B cell (primary cell): ENCODE results near the gene C7orf33. TPM values are rescaled to one million over a fixed set of nuclear protein-coding genes. Genes with fewer than 3 reads are reported as not detected.

Experiments used
- ATAC-seq: fragments of 200-7000 bp; cut with Tn5 transposase; one replicate; pipeline ENCODE4 v1.10.0; 2021; ENCODE audit warnings: low read depth, mild to moderate bottlenecking, moderate number of reproducible peaks, moderate library complexity
- CTCF ChIA-PET: fragments of 350-600 bp; sonication (Branson Sonifier 250); formaldehyde crosslinking; loops from one replicate; lab custom pipeline; 2021; ENCODE audit warnings: antibody characterized with exemption, inconsistent platforms; lab: Charles Lee
- POLR2A ChIA-PET: fragments of 350-600 bp; sonication (Branson Sonifier 250); formaldehyde crosslinking; loops from one replicate; lab custom pipeline; 2021; ENCODE audit warnings: antibody characterized with exemption; lab: Charles Lee
- DNase-seq: peaks from one replicate; pipeline ENCODE4 v3.0.0; 2013
- H2AFZ ChIP-seq: 2 replicates; pipeline ENCODE4 v1.6.1; 2012; ENCODE audit warnings: mild to moderate bottlenecking, low read depth, low read length; ENCODE audit not compliant: insufficient read depth, poor library complexity, severe bottlenecking
- H3K27ac ChIP-seq, 2 donors: 1 replicate in 1 of 2; 2 replicates in 1 of 2; pipeline ENCODE4 v1.5.1; 2012 to 2013; ENCODE audit warnings: low read length in 2 of 2, mild to moderate bottlenecking in 2 of 2, moderate library complexity in 1 of 2
- H3K27me3 ChIP-seq, 4 experiments: fragments of 200-600 bp in 1 of 4; sonication (generic) in 1 of 4; replicated peaks in 1 of 4; 1 replicate in 2 of 4; 2 replicates in 2 of 4; pipeline versions ENCODE4 v1.6.1 to v1.7.0; 2013 to 2016; ENCODE audit warnings: low read length in 3 of 4, mild to moderate bottlenecking in 2 of 4, mixed read lengths in 1 of 4, moderate library complexity in 1 of 4; ENCODE audit not compliant: insufficient read depth in 4 of 4, control insufficient read depth in 3 of 4; ENCODE audit errors: control extremely low read depth in 1 of 4
- H3K36me3 ChIP-seq, 2 experiments: replicated peaks in 1 of 2; 1 replicate in 1 of 2; 2 replicates in 1 of 2; pipeline versions ENCODE4 v1.6.1 to v1.7.1; 2013; ENCODE audit warnings: low read length in 1 of 2; ENCODE audit not compliant: insufficient read depth in 2 of 2, control insufficient read depth in 1 of 2; ENCODE audit errors: control extremely low read depth in 1 of 2, extremely low read depth in 1 of 2
- H3K4me1 ChIP-seq, 2 donors: fragments of 200-600 bp in 1 of 2; sonication (generic) in 1 of 2; 1 replicate in 1 of 2; 2 replicates in 1 of 2; pipeline versions ENCODE4 v1.5.1 to v1.6.1; 2013 to 2017; ENCODE audit warnings: low read length in 2 of 2; ENCODE audit not compliant: control insufficient read depth in 2 of 2, insufficient read depth in 2 of 2
- H3K4me2 ChIP-seq: replicated peaks from 2 replicates; pipeline ENCODE3; 2012; ENCODE audit warnings: mild to moderate bottlenecking, low read depth, low read length; ENCODE audit not compliant: poor library complexity, severe bottlenecking
- H3K4me3 ChIP-seq, 5 experiments: fragments of 200-600 bp in 1 of 5; sonication (generic) in 1 of 5; 1 replicate in 3 of 5; 2 replicates in 2 of 5; pipeline versions ENCODE4 v1.5.1 to v1.7.0; 2011 to 2016; ENCODE audit warnings: low read length in 4 of 5, mild to moderate bottlenecking in 4 of 5, low read depth in 2 of 5, control low read depth in 1 of 5, moderate library complexity in 1 of 5; ENCODE audit not compliant: insufficient read depth in 1 of 5; ENCODE audit errors: control extremely low read depth in 1 of 5, extremely low read depth in 1 of 5
- H3K79me2 ChIP-seq: fragments of 200-600 bp; sonication (generic); one replicate; pipeline ENCODE4 v1.6.0; 2016; ENCODE audit warnings: low read length; ENCODE audit not compliant: control insufficient read depth, insufficient read depth
- H3K9ac ChIP-seq: fragments of 200-600 bp; sonication (generic); 2 replicates; pipeline ENCODE4 v1.6.1; 2017; ENCODE audit warnings: mild to moderate bottlenecking, low read length, moderate library complexity
- H3K9me3 ChIP-seq, 3 donors: one replicate each; pipeline versions ENCODE4 v1.6.1 to v1.7.1; 2013; ENCODE audit warnings: low read length in 2 of 3; ENCODE audit not compliant: control insufficient read depth in 2 of 3, insufficient read depth in 1 of 3; ENCODE audit errors: control extremely low read depth in 1 of 3
- H4K20me1 ChIP-seq: 2 replicates; pipeline ENCODE4 v1.6.0; 2012; ENCODE audit warnings: mild to moderate bottlenecking, low read length; ENCODE audit not compliant: insufficient read depth, control insufficient read depth, poor library complexity, severe bottlenecking
- H3K27ac Mint-ChIP-seq: one replicate; pipeline ENCODE4 v1.8.0; 2021; ENCODE audit warnings: mixed read lengths
- H3K27me3 Mint-ChIP-seq: one replicate; pipeline ENCODE4 v1.8.0; 2021; ENCODE audit warnings: mixed read lengths
- H3K4me1 Mint-ChIP-seq: one replicate; pipeline ENCODE4 v1.8.0; 2021; ENCODE audit warnings: mixed read lengths
- H3K4me3 Mint-ChIP-seq: one replicate; pipeline ENCODE4 v1.8.0; 2021; ENCODE audit warnings: mixed read lengths
- H3K9me3 Mint-ChIP-seq: one replicate; pipeline ENCODE4 v1.8.0; 2022; ENCODE audit warnings: mixed read lengths; ENCODE audit not compliant: insufficient read depth
- CTCF ChIP-seq: fragments of 200-600 bp; IDR thresholded peaks from one replicate; pipeline ENCODE4 v1.8.0; 2022; ENCODE audit warnings: antibody characterized with exemption, mild to moderate bottlenecking
- EZH2 ChIP-seq: IDR thresholded peaks from 2 replicates; pipeline ENCODE4 v1.6.1; 2012; ENCODE audit warnings: borderline replicate concordance, low read depth, mild to moderate bottlenecking, moderate library complexity, low read length; ENCODE audit not compliant: insufficient read depth, poor library complexity, severe bottlenecking
- WGBS: methylation state at CpG from one replicate; pipeline ENCODE4 v1.1.5; 2013; ENCODE audit warnings: missing lambda C conversion rate; ENCODE audit not compliant: insufficient coverage; 5-methylcytosine and 5-hydroxymethylcytosine counted together
- intact Hi-C: fragments of 100-400 bp; cut with micrococcal nuclease; formaldehyde crosslinking; loops from one replicate; pipeline ENCODE4 v1.10.0; 2022
- polyA minus RNA-seq: library from RNA; depleted of rRNA, polyadenylated mRNA; stranded (reverse); fragments of >200 nt; gene quantifications from 2 replicates; pipeline ENCODE4 v1.2.3, GENCODE V29; 2012
- polyA plus RNA-seq: library from polyadenylated mRNA; depleted of rRNA; stranded (reverse); fragments of >200 nt; gene quantifications from 2 replicates; pipeline ENCODE4 v1.2.3, GENCODE V29; 2012
- total RNA-seq, 2 donors: library from RNA; stranded (reverse); fragments of 120-200 nt in 1 of 2; gene quantifications; 1 replicate in 1 of 2; 2 replicates in 1 of 2; pipeline versions ENCODE4 v1.2.3 to v1.2.4, GENCODE V29; 2013 to 2022

The C7orf33 gene, protein sequence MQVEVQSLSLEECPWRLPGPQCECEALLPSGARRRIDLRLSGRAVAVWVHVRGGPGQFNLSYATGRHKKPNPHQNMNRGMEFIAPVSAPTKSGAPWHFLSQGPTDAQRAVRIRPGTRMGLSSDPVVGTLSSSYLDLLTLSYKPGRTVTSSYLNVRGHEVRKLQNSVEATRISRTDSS
- total RNA-seq (not detected in 2 replicates), polyA plus RNA-seq (not detected in 2 replicates), polyA minus RNA-seq (not detected in 2 replicates)
- not detected for total RNA-seq (2013)

DNA sequence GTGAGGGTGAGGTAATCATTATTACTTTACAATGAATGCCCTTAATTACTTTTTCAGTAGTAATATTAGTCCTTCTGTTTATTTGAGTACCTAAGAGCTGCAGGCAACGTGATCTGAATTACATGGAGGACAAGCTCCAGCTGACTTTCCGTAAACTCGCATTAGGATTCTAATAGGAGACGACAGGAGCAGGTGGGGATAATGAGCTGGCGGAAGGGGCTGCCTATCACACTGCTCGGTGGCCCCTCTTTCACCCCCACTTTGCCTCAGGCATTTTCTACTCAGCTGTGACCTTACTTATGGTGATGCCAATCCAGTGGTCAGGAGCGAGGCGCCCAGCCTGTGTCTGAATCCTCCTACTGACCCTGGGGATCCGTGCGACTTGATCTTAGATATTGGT, at the start of gene C7orf33:
TSS of gene C7orf33 (plus strand) at position 296 of the 400 bp plus-strand sequence. CDS start 160 bp downstream, outside the sequence.
- DNase-seq = no peak
- intact Hi-C loops = no loop called here
- Mint-ChIP-seq H3K4me3 (no peak within 1 kb of the TSS), H3K27ac (no peak within 1 kb of the TSS), H3K27me3 (peaks cover 25% of the 10 kb centered on the region), H3K4me1 (no peaks in the 10 kb centered on the region), H3K9me3 (no peaks in the 10 kb centered on the region)
- Histone ChIP-seq H3K9me3 (no peaks in the 10 kb centered on the region), H3K4me1 (no peaks in the 10 kb centered on the region), H3K79me2 (no peaks in the 10 kb centered on the region), H4K20me1 (no peaks in the 10 kb centered on the region), H2AFZ (no peak within 1 kb of the TSS), H3K27me3 (peaks cover 0 to 4% (median 0%) of the 10 kb centered on the region in 4 experiments), H3K4me2 (no peak within 1 kb of the TSS), H3K9ac (no peak within 1 kb of the TSS), H3K4me3 (no peak within 1 kb of the TSS), H3K36me3 (no peaks in the 10 kb centered on the region), H3K27ac (no peak within 1 kb of the TSS)
- POLR2A ChIA-PET = no interaction called here
- ATAC-seq = no peak
- TF ChIP-seq EZH2 (no peak), CTCF (no peak)
- WGBS = 90% methylated on average over 7 of the region's 10 CpGs
- CTCF ChIA-PET = interaction anchor here (0.6 to 1.1 kb wide), 2 partner anchors 13 to 14 kb away, joined by 3 read pairs; no protein-coding TSS in a partner anchor

DNA sequence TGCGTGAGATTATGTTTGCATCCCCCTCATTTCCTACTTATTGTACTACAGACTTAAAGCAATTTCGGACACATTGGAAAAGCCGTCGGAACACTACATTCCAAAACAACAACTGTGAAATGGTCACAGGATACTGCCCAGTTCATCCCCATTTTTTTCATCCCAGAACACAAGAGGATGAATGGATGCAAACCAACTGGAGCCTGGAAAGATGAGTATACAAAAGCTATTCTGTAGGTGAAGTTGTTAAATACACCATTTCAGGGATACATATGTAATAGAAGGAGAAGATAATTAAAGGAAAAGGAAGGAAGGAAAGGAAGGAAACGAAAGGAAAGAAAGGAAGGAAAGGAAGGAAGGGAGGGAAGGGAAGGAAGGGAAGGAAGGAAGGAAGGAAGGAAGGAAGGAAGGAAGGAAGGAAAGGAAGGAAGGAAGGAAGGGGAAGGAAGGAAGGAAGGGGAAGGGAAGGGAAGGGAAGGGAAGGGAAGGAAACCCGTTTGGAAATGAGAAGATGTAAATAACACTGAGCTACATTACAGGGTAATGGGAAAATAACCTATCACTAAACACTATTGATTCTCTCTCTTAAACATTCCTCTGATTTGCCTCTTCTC, 48.6 kb upstream of the C7orf33 start:
- H3K4me3 Mint-ChIP-seq = no peak overlapping the region
- Histone ChIP-seq H3K36me3 (no peaks in the 10 kb centered on the region), H3K9me3 (no peaks in the 10 kb centered on the region), H3K4me3 (no peak overlapping the region), H3K4me2 (no peak overlapping the region), H3K9ac (no peak overlapping the region), H3K4me1 (no peaks in the 10 kb centered on the region), H3K27me3 (no peaks in the 10 kb centered on the region), H2AFZ (no peak overlapping the region), H3K79me2 (no peaks in the 10 kb centered on the region), H4K20me1 (no peaks in the 10 kb centered on the region), H3K27ac (no peak overlapping the region)
- H3K27me3 Mint-ChIP-seq = no peaks in the 10 kb centered on the region
- no peaks in the 10 kb centered on the region for H3K9me3 Mint-ChIP-seq
- ChIA-PET CTCF (no interaction called here), POLR2A (interaction anchor here (0.7 kb wide), 1 partner anchor 11 kb away, joined by 3 read pairs; no protein-coding TSS in a partner anchor)
- 74% methylated on average over 2 of the region's 6 CpGs for WGBS
- intact Hi-C loops = no loop called here
- DNase-seq (no peak), ATAC-seq (no peak)
- TF ChIP-seq EZH2 = no peak
- TF ChIP-seq CTCF = no peak
- no peak overlapping the region for H3K27ac Mint-ChIP-seq
- H3K4me1 Mint-ChIP-seq = no peaks in the 10 kb centered on the region
